DLD1 (cell line): ENCODE data around the gene FOXN4.

Experiments used
- in situ Hi-C: cut with HindIII; loops from 2 replicates; pipeline ENCODE4 v1.10.0; 2017; ENCODE audit warnings: low sequenced_read_pairs

The FOXN4 gene

GRCh38 chr12:109307051-109307450 is 2.0 kb downstream of the FOXN4 start:
- in situ Hi-C loops, result no loop called here

GRCh38 chr12:109305547-109305946 is 3.5 kb downstream of the FOXN4 start:
- in situ Hi-C loops, result no loop called here

- in situ Hi-C loops, result no loop called here
Observed at GRCh38 chr12:109304485-109304884, 4.6 kb downstream of the FOXN4 start.

- in situ Hi-C loops, result no loop called here
Observed at GRCh38 chr12:109302770-109303169, 6.3 kb downstream of the FOXN4 start.

- in situ Hi-C loops, result no loop called here
Observed at GRCh38 chr12:109302358-109302757, 6.7 kb downstream of the FOXN4 start.

- in situ Hi-C loops, result no loop called here
Observed at GRCh38 chr12:109301643-109302168, 7.4 kb downstream of the FOXN4 start.

GRCh38 chr12:109299849-109300248 is 9.2 kb downstream of the FOXN4 start:
- in situ Hi-C loops, result no loop called here

- in situ Hi-C loops, result no loop called here
Observed at GRCh38 chr12:109296431-109296830, 12.7 kb downstream of the FOXN4 start.

- in situ Hi-C loops, result no loop called here
Observed at GRCh38 chr12:109295764-109296425, 13.2 kb downstream of the FOXN4 start.

- in situ Hi-C loops, result no loop called here
Observed at GRCh38 chr12:109294286-109294796, 14.7 kb downstream of the FOXN4 start.

GRCh38 chr12:109293106-109293505 is 16.0 kb downstream of the FOXN4 start:
- in situ Hi-C loops, result no loop called here

GRCh38 chr12:109292342-109292711 is 16.8 kb downstream of the FOXN4 start:
- in situ Hi-C loops, result no loop called here

GRCh38 chr12:109291521-109292341 is 17.4 kb downstream of the FOXN4 start:
- in situ Hi-C loops, result no loop called here

GRCh38 chr12:109291117-109291516 is 18.0 kb downstream of the FOXN4 start:
- in situ Hi-C loops, result no loop called here

GRCh38 chr12:109290061-109290460 is 19.0 kb downstream of the FOXN4 start:
- in situ Hi-C loops, result no loop called here

GRCh38 chr12:109289551-109289950 is 19.5 kb downstream of the FOXN4 start:
- in situ Hi-C loops, result no loop called here

- in situ Hi-C loops, result no loop called here
Observed at GRCh38 chr12:109289004-109289403, 20.1 kb downstream of the FOXN4 start.

GRCh38 chr12:109288571-109288970 is 20.5 kb downstream of the FOXN4 start:
- in situ Hi-C loops, result no loop called here

- in situ Hi-C loops, result no loop called here
Observed at GRCh38 chr12:109287811-109288469, 21.1 kb downstream of the FOXN4 start.

- in situ Hi-C loops, result no loop called here
Observed at GRCh38 chr12:109287181-109287580, 21.9 kb downstream of the FOXN4 start.

- in situ Hi-C loops, result no loop called here
Observed at GRCh38 chr12:109286652-109287051, 22.4 kb downstream of the FOXN4 start.
